Measurements from ENCODE around the gene HNF4A.

The HNF4A gene

GRCh38 chr20:44427804-44428173 is 72.3 kb downstream of the HNF4A start:
- DNase-seq, result no peak

GRCh38 chr20:44428174-44429016 is 72.9 kb downstream of the HNF4A start:
- no peak for DNase-seq

DNA sequence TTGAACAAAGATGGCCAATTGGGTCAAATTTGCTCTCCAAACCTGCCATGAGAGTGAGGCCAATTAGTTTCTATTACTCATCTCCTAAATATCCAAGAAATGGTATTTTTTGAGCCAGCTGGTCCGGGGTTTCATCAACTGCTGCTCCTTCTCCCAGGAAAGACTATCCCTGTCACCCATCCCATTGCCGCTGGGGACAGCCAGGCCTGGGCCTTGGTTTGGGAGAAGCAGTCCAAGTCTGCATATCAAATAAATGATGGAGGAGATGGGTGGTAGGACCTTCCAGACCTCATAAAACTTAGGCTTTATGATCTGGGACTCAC is 73.5 kb downstream of the HNF4A start:
- DNase-seq, result no peak

- no peak for DNase-seq
These were observed 74.1 kb downstream of the HNF4A start for GRCh38 chr20:44429419-44430269.

- no peak for DNase-seq
These were observed 75.0 kb downstream of the HNF4A start for GRCh38 chr20:44430270-44431065.

DNA sequence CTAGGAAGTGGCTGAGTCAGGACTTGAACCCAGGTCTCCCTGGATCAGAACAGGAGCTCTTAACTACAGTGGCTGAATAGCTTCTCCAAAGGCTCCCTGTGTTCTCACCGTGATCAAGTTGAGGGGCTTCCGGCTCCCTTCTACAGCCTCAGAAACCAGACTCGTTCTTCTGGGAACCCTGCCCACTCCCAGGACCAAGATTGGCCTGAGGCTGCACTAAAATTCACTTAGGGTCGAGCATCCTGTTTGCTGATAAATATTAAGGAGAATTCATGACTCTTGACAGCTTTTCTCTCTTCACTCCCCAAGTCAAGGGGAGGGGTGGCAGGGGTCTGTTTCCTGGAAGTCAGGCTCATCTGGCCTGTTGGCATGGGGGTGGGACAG is 75.6 kb downstream of the HNF4A start:
- DNase-seq, result no peak

DNA sequence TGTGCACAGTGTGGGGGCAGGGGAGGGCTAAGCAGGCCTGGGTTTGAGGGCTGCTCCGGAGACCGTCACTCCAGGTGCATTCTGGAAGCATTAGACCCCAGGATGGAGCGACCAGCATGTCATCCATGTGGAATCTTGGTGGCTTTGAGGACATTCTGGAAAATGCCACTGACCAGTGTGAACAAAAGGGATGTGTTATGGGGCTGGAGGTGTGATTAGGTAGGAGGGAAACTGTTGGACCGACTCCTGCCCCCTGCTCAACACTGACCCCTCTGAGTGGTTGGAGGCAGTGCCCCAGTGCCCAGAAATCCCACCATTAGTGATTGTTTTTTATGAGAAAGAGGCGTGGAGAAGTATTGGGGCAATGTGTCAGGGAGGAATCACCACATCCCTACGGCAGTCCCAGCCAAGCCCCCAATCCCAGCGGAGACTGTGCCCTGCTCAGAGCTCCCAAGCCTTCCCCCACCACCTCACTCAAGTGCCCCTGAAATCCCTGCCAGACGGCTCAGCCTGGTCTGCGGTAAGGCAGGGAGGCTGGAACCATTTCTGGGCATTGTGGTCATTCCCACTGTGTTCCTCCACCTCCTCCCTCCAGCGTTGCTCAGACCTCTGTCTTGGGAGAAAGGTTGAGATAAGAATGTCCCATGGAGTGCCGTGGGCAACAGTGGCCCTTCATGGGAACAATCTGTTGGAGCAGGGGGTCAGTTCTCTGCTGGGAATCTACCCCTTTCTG is 76.2 kb downstream of the HNF4A start:
- DNase-seq, result no peak

GRCh38 chr20:44432618-44433577 is 77.4 kb downstream of the HNF4A start:
- DNase-seq, result no peak

DNA sequence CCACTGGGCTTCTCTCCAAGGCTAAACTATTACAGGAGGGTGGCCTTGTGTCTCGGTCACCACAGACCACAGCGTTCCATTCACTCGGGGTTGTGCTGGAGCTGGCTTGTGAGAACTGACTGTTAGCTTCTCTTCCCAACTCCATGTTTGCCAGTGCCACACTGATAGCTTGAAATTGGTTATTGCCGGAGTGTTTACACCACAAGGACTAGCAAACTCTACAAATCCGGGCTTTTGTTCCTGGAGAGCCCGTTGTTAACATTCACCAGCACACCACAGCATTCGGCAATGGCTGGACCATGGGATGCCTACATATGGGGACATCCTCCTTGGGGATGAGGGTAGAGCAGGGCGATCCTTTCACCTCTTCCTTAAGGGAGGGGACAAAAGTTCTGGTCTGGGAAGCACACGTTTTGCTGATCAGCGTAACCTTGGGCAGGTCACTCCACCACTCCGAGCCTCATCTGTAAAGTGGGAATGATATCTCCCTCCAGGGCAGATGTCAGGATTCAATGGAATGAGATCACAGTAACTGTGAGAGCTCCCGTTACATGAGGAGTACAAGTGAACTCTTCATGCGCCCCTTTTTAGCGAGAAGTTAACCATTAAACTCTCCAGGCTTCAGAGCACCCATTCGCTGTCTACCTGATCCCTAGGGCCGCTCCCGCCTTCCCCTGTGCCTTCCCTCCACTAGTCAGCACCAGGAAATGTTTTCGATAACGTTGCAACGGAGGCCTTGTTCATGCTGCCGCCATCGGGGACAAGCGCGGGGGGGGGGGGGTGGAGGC is 78.4 kb downstream of the HNF4A start:
- no peak for DNase-seq

DNA sequence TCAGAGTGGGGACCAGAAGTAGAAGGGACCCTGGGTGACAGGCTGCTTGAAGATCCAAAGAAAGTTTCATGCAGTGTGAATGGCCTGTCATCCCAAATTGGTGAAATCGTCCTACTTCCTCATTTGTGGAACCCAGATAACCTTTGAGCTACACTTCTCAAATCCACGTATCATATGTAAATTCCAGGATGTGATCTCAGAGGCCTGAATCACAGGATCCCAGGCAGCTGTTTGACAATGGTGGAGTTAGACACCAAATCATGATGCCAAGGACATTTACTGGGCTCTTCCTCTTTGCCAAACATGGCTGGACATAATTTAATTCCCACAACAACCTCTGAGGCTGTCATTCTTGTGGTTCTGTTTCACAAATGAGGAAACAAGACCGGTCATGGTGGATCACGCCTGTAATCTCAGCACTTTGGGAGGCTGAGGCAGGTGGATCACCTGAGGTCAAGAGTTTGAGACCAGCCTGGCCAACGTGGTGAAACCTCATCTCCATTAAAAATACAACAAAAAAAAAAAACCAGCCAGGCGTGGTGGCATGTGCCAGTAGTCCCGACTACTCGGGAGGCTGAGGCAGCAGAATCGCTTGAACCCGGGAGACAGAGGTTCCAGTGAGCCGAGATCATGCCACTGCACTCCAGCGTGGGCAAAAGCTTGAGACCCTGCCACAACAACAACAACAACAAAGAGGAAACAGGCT is 80.3 kb downstream of the HNF4A start:
- no peak for DNase-seq

GRCh38 chr20:44436393-44436792 is 80.9 kb downstream of the HNF4A start:
- DNase-seq, result no peak

DNA sequence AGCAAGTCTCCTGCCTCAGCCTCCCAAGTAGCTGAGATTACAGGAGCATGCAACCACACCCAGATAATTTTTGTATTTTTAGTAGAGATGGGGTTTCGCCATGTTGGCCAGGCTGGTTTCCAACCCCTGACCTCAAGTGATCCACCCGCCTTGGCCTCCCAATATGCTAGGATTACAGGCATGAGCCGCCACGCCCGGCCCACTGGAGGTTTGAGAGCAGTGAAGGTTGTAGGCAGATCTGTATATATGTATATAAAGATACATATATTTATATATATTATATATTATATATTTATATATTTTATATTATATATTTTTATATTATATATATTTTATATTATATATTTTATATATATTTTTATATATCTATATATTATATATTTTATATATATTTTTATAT is 82.0 kb downstream of the HNF4A start:
- no peak for DNase-seq

DNA sequence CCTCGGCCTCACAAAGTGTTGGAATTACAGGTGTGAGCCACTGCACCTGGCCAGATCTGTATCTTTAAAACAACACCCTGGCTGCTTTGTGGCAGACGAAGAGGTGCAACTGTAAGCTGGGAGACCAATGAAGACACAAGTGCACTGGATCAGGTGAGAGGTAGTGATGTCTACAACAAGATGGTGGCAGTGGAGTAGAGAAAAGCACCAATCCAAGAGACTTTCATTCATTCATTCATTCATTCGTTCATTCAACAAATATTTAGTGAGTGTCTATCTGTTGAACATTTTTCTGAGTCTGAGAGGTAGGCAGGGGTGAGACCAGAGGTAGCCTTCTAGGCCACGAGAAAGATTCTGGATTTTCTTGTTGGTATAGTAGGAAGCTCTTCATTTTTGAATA is 83.3 kb downstream of the HNF4A start:
- no peak for DNase-seq

- no peak for DNase-seq
These were observed 83.8 kb downstream of the HNF4A start for GRCh38 chr20:44439318-44439717.

GRCh38 chr20:44442298-44443070 is 87.0 kb downstream of the HNF4A start:
- DNase-seq, result no peak

- no peak for DNase-seq
These were observed 90.5 kb downstream of the HNF4A start for GRCh38 chr20:44445742-44446710.

GRCh38 chr20:44447827-44448419 is 92.4 kb downstream of the HNF4A start:
- no peak for DNase-seq

Data from cortex of kidney (tissue), 1 donor.